Measurements from ENCODE around the gene PARS2.

GRCh38 chr1:54804471-54805132, 40.3 kb upstream of the PARS2 start:
- TF ChIP-seq, protein P1, sequence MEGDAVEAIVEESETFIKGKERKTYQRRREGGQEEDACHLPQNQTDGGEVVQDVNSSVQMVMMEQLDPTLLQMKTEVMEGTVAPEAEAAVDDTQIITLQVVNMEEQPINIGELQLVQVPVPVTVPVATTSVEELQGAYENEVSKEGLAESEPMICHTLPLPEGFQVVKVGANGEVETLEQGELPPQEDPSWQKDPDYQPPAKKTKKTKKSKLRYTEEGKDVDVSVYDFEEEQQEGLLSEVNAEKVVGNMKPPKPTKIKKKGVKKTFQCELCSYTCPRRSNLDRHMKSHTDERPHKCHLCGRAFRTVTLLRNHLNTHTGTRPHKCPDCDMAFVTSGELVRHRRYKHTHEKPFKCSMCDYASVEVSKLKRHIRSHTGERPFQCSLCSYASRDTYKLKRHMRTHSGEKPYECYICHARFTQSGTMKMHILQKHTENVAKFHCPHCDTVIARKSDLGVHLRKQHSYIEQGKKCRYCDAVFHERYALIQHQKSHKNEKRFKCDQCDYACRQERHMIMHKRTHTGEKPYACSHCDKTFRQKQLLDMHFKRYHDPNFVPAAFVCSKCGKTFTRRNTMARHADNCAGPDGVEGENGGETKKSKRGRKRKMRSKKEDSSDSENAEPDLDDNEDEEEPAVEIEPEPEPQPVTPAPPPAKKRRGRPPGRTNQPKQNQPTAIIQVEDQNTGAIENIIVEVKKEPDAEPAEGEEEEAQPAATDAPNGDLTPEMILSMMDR (IDR thresholded peaks at IDR 0.05): no peak
- no peak for TF ChIP-seq POLR2A (IDR thresholded peaks at IDR 0.05)

All from upper lobe of left lung (tissue), 4 donors.